ENCODE data around the gene FEM1C. TPM values are rescaled to one million over a fixed set of nuclear protein-coding genes. Genes with fewer than 3 reads are reported as not detected.

The FEM1C gene
- total RNA-seq, 1 donor from 2014 or later = 15.4 TPM

DNA sequence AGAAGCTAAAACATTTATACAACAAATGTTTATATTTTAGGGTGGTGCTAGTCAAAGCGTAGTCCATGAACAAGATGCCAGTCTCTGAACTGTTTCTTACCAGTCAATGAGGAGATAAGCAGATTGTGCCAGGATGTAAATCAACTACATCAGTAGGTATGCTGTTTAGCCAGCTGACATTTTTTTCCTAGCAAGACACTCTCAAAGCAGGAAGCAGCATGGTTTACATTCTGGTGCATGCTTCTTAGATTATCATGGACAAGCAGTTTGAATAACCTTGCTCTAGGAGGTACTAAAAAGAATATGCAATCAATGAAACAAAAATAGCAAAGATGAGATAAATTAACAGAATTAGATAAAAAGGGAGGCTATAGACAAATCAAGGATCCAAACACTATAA, 40.7 kb upstream of the FEM1C start:
- Mint-ChIP-seq H3K36me3 (ENCODE audit: low read depth) (peaks cover 4% of the 10 kb centered on the region), H3K4me1 (ENCODE audit: low read depth) (peaks cover 25% of the 10 kb centered on the region), H3K27ac (ENCODE audit: unreplicated experiment) (no peak overlapping the region), H3K27me3 (ENCODE audit: low read depth) (no peaks in the 10 kb centered on the region), H3K4me3 (ENCODE audit: unreplicated experiment) (no peak overlapping the region), H3K9me3 (ENCODE audit: low read depth) (no peaks in the 10 kb centered on the region)
- TF ChIP-seq, protein P1, sequence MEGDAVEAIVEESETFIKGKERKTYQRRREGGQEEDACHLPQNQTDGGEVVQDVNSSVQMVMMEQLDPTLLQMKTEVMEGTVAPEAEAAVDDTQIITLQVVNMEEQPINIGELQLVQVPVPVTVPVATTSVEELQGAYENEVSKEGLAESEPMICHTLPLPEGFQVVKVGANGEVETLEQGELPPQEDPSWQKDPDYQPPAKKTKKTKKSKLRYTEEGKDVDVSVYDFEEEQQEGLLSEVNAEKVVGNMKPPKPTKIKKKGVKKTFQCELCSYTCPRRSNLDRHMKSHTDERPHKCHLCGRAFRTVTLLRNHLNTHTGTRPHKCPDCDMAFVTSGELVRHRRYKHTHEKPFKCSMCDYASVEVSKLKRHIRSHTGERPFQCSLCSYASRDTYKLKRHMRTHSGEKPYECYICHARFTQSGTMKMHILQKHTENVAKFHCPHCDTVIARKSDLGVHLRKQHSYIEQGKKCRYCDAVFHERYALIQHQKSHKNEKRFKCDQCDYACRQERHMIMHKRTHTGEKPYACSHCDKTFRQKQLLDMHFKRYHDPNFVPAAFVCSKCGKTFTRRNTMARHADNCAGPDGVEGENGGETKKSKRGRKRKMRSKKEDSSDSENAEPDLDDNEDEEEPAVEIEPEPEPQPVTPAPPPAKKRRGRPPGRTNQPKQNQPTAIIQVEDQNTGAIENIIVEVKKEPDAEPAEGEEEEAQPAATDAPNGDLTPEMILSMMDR (IDR thresholded peaks at IDR 0.05) = no peak
- no peak for DNase-seq (ENCODE audit: low spot score)

DNA sequence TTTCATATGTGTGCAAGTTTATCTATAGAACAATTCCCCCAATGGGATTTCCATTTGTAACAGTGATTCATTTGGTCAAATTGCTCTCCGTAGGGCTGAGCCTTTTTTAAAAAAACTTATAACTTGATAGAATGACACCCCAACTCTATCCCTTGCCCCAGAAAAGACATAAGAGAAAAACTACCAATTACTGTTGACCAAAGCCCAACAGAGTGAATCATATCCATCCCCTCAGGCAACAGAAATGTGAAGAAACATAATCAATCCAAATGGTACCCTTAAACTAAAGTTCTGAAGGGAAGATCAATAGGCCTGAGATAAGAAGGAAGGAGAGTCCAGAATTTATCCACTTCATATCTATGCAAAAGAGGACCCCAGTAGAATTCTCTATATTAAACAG, 39.9 kb upstream of the FEM1C start:
- DNase-seq (ENCODE audit: low spot score) = no peak
- H3K9me3 Mint-ChIP-seq (ENCODE audit: low read depth) = no peaks in the 10 kb centered on the region
- H3K27me3 Mint-ChIP-seq (ENCODE audit: low read depth) = no peaks in the 10 kb centered on the region
- TF ChIP-seq, protein P1 (IDR thresholded peaks at IDR 0.05) = no peak
- no peak overlapping the region for H3K4me3 Mint-ChIP-seq (ENCODE audit: unreplicated experiment)
- H3K4me1 Mint-ChIP-seq (ENCODE audit: low read depth) = peaks cover 31% of the 10 kb centered on the region
- H3K36me3 Mint-ChIP-seq (ENCODE audit: low read depth) = peaks cover 4% of the 10 kb centered on the region
- H3K27ac Mint-ChIP-seq (ENCODE audit: unreplicated experiment) = peak overlapping the region; percentile 23

DNA sequence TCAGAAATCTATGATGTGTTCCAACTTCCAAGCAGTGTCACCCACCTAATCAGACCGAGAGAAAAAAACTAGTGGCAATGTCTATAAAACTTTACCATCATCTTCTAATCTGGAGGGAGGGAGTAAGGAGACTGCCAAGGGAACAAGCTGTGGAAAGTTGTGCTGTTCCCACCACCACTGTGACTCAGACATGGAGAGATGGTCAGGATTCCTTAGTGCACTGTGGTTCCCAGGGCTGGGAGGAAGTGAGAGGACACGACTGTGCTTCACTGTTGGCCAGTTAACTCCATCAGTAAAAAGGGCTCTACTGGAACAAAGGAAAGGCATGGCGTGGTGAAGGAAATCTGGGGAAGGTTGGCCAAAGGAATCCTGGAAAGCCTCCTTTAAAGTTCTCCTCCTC, 38.9 kb upstream of the FEM1C start:
- Mint-ChIP-seq H3K36me3 (ENCODE audit: low read depth) (peaks cover 4% of the 10 kb centered on the region), H3K27ac (ENCODE audit: unreplicated experiment) (peak overlapping the region; percentile 95), H3K27me3 (ENCODE audit: low read depth) (no peaks in the 10 kb centered on the region), H3K4me1 (ENCODE audit: low read depth) (peaks cover 36% of the 10 kb centered on the region), H3K9me3 (ENCODE audit: low read depth) (no peaks in the 10 kb centered on the region), H3K4me3 (ENCODE audit: unreplicated experiment) (no peak overlapping the region)
- TF ChIP-seq, protein P1 (IDR thresholded peaks at IDR 0.05) = no peak
- no peak for DNase-seq (ENCODE audit: low spot score)

DNA sequence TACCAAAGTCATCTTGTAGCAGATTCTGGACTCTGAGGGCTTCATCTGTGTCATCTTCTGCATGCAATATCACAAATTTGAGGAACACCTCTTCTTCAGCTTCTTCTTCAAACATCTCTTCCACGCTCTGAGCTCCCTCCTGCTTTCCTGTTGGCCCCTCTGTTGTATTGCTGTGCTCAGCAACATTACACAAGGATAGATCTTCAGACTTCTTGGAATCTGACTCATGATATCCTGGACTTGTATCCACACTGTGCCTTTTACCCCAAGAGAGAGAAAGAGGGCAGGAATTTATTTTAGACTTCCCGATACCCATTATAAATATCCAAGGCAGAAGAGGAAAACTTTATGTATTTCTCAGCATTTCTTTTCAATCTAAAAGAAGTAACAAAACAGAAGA, 36.4 kb upstream of the FEM1C start:
- Mint-ChIP-seq H3K27me3 (ENCODE audit: low read depth) (no peaks in the 10 kb centered on the region), H3K27ac (ENCODE audit: unreplicated experiment) (no peak overlapping the region)

DNA sequence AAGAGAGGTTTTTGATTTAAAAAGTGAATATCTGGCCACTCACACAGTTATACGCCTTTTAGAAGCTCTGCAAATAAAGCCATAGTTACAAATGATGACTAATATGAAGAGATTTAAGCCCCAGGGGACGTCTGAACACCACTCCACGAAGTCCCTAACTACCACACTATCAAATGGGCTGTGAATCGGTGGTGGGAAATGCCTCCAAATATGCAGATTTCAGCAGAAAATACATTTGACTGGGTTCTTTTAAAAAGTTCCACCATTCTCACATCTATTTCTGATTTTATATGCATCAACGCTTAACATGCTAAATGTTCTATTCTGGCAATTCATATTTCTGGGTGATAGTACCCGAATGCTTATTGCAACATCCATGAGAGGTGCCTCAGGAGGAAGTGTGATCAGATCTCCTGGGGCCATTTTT, 35.2 kb upstream of the FEM1C start:
- peaks cover 6% of the 10 kb centered on the region for H3K9me3 Mint-ChIP-seq (ENCODE audit: low read depth)
- no peaks in the 10 kb centered on the region for H3K27me3 Mint-ChIP-seq (ENCODE audit: low read depth)
- H3K36me3 Mint-ChIP-seq (ENCODE audit: low read depth) = peaks cover 9% of the 10 kb centered on the region
- H3K27ac Mint-ChIP-seq (ENCODE audit: unreplicated experiment) = peak overlapping the region; percentile 43
- H3K4me1 Mint-ChIP-seq (ENCODE audit: low read depth) = peaks cover 49% of the 10 kb centered on the region
- no peak for DNase-seq (ENCODE audit: low spot score)
- no peak overlapping the region for H3K4me3 Mint-ChIP-seq (ENCODE audit: unreplicated experiment)
- TF ChIP-seq, protein P1 (IDR thresholded peaks at IDR 0.05) = no peak

More for the DNA sequence above, 36.4 kb upstream of the FEM1C start:
- H3K36me3 Mint-ChIP-seq (ENCODE audit: low read depth) = peaks cover 9% of the 10 kb centered on the region
- TF ChIP-seq, protein P1 (IDR thresholded peaks at IDR 0.05) = no peak
- peaks cover 43% of the 10 kb centered on the region for H3K4me1 Mint-ChIP-seq (ENCODE audit: low read depth)
- peaks cover 6% of the 10 kb centered on the region for H3K9me3 Mint-ChIP-seq (ENCODE audit: low read depth)
- no peak for DNase-seq (ENCODE audit: low spot score)
- no peak overlapping the region for H3K4me3 Mint-ChIP-seq (ENCODE audit: unreplicated experiment)
